ENCODE data around the gene VSIG4. TPM values are rescaled to one million over a fixed set of nuclear protein-coding genes. Genes with fewer than 3 reads are reported as not detected.

Gene VSIG4
- total RNA-seq, 4 donors from 2014 or later: 19.6 to 40.8 (median 31.8) TPM

- no peak overlapping the region for H3K4me3 ChIP-seq (ENCODE audit: low read depth, poor library complexity, severe bottlenecking)
- DNase-seq (ENCODE audit: low spot score in 2 of 2): no peak
- intact Hi-C loops (cut with DNase I; ENCODE audit: low total_unique reads): no loop called here
- TF ChIP-seq CTCF (IDR thresholded peaks at IDR 0.05) (no peak), POLR2A (IDR thresholded peaks at IDR 0.05) (no peak)
These were observed 6.0 kb upstream of the VSIG4 start for GRCh38 chrX:66045894-66046293.

DNA sequence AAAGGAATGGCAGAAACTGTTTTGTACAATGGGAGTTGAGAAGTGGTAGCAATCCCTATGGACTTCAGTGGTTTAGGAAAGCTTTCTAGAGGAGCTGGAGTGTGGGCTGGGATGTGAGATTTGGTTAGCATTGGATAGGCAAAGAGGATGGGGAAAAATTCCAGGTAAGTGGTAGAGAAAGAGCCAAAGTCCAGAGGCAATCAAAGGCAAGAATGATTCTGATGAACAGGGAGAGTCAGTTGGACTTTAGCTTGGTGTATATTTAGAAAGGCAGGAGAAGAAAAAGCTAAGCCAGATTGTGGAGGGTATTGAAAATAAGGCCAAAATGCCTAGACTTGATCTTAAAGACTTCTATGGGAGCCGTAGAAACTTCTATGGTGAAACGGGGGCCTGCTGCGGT lies 3.7 kb upstream of the VSIG4 start:
- TF ChIP-seq CTCF (IDR thresholded peaks at IDR 0.05): no peak
- no peak for TF ChIP-seq POLR2A (IDR thresholded peaks at IDR 0.05)
- H3K4me3 ChIP-seq (ENCODE audit: low read depth, poor library complexity, severe bottlenecking): no peak overlapping the region
- no peak for DNase-seq (ENCODE audit: low spot score in 2 of 2)
- intact Hi-C loops (cut with DNase I; ENCODE audit: low total_unique reads): no loop called here
- 89 to 94% methylated on average over 3 of the region's 3 CpGs for WGBS, 2 donors

- whole genome bisulfite sequencing, 2 donors: 63 to 84% methylated on average over 3 of the region's 3 CpGs
- intact Hi-C loops (cut with DNase I; ENCODE audit: low total_unique reads): no loop called here
- TF ChIP-seq CTCF (IDR thresholded peaks at IDR 0.05) (no peak), POLR2A (IDR thresholded peaks at IDR 0.05) (no peak)
- no peak for DNase-seq (ENCODE audit: low spot score in 2 of 2)
- no peak overlapping the region for H3K4me3 ChIP-seq (ENCODE audit: low read depth, poor library complexity, severe bottlenecking)
These were observed 2.6 kb upstream of the VSIG4 start for GRCh38 chrX:66042307-66043077.

- 70 to 95% methylated on average over 1 of the region's 1 CpG for whole genome bisulfite sequencing, 2 donors
- intact Hi-C loops (cut with DNase I; ENCODE audit: low total_unique reads): no loop called here
- TF ChIP-seq POLR2A (IDR thresholded peaks at IDR 0.05): no peak
- TF ChIP-seq CTCF (IDR thresholded peaks at IDR 0.05): no peak
- no peak overlapping the region for H3K4me3 ChIP-seq (ENCODE audit: low read depth, poor library complexity, severe bottlenecking)
- DNase-seq (ENCODE audit: low spot score in 2 of 2): no peak
These were observed 1.8 kb downstream of the VSIG4 start for GRCh38 chrX:66038115-66038514.

DNA sequence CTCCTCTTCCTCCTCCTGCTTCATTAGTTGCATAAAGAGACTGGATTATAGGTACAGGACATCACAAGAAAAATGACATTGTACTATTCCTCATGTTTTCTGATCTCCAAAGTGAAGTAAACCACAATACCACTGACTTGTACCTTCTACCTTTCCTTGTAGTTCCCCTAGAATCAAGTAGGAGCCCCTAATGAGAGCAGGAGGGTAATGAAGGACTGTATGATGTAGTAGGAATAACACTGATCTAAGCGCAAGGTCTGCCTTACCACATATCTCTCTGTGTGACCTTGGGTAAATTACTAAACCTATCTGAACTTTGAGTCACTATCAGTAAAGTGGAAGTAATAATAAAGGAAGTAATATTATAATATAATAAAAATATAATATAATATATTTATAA lies 3.6 kb downstream of the VSIG4 start:
- 100% methylated on average over 1 of the region's 1 CpG for WGBS, 2 donors
- TF ChIP-seq CTCF (IDR thresholded peaks at IDR 0.05): no peak
- no peak for TF ChIP-seq POLR2A (IDR thresholded peaks at IDR 0.05)
- DNase-seq (ENCODE audit: low spot score in 2 of 2): no peak
- intact Hi-C loops (cut with DNase I; ENCODE audit: low total_unique reads): no loop called here
- no peak overlapping the region for H3K4me3 ChIP-seq (ENCODE audit: low read depth, poor library complexity, severe bottlenecking)

DNA sequence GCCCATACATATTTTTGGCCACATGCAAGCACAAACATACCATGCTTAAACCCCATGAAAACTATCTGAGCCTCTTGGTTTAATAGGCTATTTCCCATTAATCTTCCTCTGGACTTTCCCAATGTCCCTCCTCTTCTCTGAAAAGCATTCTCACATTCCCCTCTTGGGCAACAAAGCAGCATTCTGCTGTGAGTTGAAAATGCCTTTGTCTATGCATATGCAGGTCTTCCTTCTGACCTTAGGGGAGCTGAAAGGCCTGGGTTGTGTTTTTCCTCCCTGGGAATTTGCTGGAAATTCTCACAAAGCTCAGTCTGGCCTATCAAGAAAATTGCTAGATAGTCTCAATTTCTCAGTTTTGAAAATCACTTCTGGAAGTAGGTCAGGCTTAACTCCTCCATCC lies 4.2 kb downstream of the VSIG4 start:
- no peak for DNase-seq (ENCODE audit: low spot score in 2 of 2)
- H3K4me3 ChIP-seq (ENCODE audit: low read depth, poor library complexity, severe bottlenecking): no peak overlapping the region
- intact Hi-C loops (cut with DNase I; ENCODE audit: low total_unique reads): no loop called here
- TF ChIP-seq POLR2A (IDR thresholded peaks at IDR 0.05) (no peak), CTCF (IDR thresholded peaks at IDR 0.05) (no peak)
